Measurements from ENCODE around the gene IFIT3.

IFIT3 gene

DNA sequence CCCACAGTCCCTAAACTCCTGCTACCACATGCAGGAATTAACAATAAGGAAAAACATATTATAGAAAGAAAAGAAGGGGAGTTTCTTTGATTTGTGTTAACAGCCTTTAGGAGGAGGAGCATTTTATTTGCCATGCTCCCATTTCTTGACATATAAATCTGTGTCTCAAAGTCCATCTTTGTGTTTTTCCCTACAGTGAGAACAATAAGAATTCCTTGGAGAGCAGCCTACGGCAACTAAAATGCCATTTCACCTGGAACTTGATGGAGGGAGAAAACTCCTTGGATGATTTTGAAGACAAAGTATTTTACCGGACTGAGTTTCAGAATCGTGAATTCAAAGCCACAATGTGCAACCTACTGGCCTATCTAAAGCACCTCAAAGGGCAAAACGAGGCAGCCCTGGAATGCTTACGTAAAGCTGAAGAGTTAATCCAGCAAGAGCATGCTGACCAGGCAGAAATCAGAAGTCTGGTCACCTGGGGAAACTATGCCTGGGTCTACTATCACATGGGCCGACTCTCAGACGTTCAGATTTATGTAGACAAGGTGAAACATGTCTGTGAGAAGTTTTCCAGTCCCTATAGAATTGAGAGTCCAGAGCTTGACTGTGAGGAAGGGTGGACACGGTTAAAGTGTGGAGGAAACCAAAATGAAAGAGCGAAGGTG is 21.9 kb upstream of the IFIT3 start:
- peaks cover 26% of the 10 kb centered on the region for H3K4me1 ChIP-seq (ENCODE audit: insufficient read depth, low read length)
- no peak overlapping the region for H3K9ac ChIP-seq (ENCODE audit: low read depth, low read length)
- H3K4me3 ChIP-seq (ENCODE audit: low read depth in 1 of 2, low read length in 2 of 2) = no peak overlapping the region
- no peaks in the 10 kb centered on the region for H4K20me1 ChIP-seq (ENCODE audit: insufficient read depth, low read length)
- no peak overlapping the region for H2AFZ ChIP-seq (ENCODE audit: low read depth, low read length)
- no peaks in the 10 kb centered on the region for H3K9me3 ChIP-seq (ENCODE audit: insufficient read depth, low read length, severe bottlenecking)
- H3K79me2 ChIP-seq (ENCODE audit: insufficient read depth, low read length) = peaks cover 3% of the 10 kb centered on the region; the same call in 1 of the 2 replicates
- ATAC-seq (ENCODE audit: insufficient read depth, low read depth) (no peak), DNase-seq (no peak)
- peaks cover 10% of the 10 kb centered on the region; the same call in 1 of the 2 replicates for H3K36me3 ChIP-seq (ENCODE audit: insufficient read depth, low read length)
- H3K27ac ChIP-seq (ENCODE audit: low read length) = no peak overlapping the region
- no peaks in the 10 kb centered on the region for H3K27me3 ChIP-seq (ENCODE audit: insufficient read depth, low read length, poor library complexity)
- TF ChIP-seq, protein P1, sequence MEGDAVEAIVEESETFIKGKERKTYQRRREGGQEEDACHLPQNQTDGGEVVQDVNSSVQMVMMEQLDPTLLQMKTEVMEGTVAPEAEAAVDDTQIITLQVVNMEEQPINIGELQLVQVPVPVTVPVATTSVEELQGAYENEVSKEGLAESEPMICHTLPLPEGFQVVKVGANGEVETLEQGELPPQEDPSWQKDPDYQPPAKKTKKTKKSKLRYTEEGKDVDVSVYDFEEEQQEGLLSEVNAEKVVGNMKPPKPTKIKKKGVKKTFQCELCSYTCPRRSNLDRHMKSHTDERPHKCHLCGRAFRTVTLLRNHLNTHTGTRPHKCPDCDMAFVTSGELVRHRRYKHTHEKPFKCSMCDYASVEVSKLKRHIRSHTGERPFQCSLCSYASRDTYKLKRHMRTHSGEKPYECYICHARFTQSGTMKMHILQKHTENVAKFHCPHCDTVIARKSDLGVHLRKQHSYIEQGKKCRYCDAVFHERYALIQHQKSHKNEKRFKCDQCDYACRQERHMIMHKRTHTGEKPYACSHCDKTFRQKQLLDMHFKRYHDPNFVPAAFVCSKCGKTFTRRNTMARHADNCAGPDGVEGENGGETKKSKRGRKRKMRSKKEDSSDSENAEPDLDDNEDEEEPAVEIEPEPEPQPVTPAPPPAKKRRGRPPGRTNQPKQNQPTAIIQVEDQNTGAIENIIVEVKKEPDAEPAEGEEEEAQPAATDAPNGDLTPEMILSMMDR (IDR thresholded peaks at IDR 0.05; ENCODE audit: borderline replicate concordance, extremely low read depth, low read length, poor library complexity, severe bottlenecking) = no peak
- no peak for TF ChIP-seq EZH2 (IDR thresholded peaks at IDR 0.05; ENCODE audit: borderline replicate concordance, low read depth, low read length, severe bottlenecking)
- H3K4me2 ChIP-seq (ENCODE audit: insufficient read depth, low read length) = no peak overlapping the region

DNA sequence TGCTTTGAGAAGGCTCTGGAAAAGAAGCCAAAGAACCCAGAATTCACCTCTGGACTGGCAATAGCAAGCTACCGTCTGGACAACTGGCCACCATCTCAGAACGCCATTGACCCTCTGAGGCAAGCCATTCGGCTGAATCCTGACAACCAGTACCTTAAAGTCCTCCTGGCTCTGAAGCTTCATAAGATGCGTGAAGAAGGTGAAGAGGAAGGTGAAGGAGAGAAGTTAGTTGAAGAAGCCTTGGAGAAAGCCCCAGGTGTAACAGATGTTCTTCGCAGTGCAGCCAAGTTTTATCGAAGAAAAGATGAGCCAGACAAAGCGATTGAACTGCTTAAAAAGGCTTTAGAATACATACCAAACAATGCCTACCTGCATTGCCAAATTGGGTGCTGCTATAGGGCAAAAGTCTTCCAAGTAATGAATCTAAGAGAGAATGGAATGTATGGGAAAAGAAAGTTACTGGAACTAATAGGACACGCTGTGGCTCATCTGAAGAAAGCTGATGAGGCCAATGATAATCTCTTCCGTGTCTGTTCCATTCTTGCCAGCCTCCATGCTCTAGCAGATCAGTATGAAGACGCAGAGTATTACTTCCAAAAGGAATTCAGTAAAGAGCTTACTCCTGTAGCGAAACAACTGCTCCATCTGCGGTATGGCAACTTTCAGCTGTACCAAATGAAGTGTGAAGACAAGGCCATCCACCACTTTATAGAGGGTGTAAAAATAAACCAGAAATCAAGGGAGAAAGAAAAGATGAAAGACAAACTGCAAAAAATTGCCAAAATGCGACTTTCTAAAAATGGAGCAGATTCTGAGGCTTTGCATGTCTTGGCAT is 21.1 kb upstream of the IFIT3 start:
- no peak overlapping the region for H3K27ac ChIP-seq (ENCODE audit: low read length)
- H3K4me3 ChIP-seq (ENCODE audit: low read depth in 1 of 2, low read length in 2 of 2) = no peak overlapping the region
- no peak overlapping the region for H3K4me2 ChIP-seq (ENCODE audit: insufficient read depth, low read length)
- no peak overlapping the region for H3K9ac ChIP-seq (ENCODE audit: low read depth, low read length)
- H3K4me1 ChIP-seq (ENCODE audit: insufficient read depth, low read length) = peaks cover 21% of the 10 kb centered on the region
- H3K27me3 ChIP-seq (ENCODE audit: insufficient read depth, low read length, poor library complexity) = no peaks in the 10 kb centered on the region
- H4K20me1 ChIP-seq (ENCODE audit: insufficient read depth, low read length) = no peaks in the 10 kb centered on the region
- no peak for TF ChIP-seq EZH2 (IDR thresholded peaks at IDR 0.05; ENCODE audit: borderline replicate concordance, low read depth, low read length, severe bottlenecking)
- H3K9me3 ChIP-seq (ENCODE audit: insufficient read depth, low read length, severe bottlenecking) = no peaks in the 10 kb centered on the region
- DNase-seq = no peak
- H3K36me3 ChIP-seq (ENCODE audit: insufficient read depth, low read length) = peaks cover 10% of the 10 kb centered on the region; the same call in 1 of the 2 replicates
- H2AFZ ChIP-seq (ENCODE audit: low read depth, low read length) = no peak overlapping the region
- no peak for ATAC-seq (ENCODE audit: insufficient read depth, low read depth)
- peaks cover 3% of the 10 kb centered on the region; the same call in 1 of the 2 replicates for H3K79me2 ChIP-seq (ENCODE audit: insufficient read depth, low read length)

DNA sequence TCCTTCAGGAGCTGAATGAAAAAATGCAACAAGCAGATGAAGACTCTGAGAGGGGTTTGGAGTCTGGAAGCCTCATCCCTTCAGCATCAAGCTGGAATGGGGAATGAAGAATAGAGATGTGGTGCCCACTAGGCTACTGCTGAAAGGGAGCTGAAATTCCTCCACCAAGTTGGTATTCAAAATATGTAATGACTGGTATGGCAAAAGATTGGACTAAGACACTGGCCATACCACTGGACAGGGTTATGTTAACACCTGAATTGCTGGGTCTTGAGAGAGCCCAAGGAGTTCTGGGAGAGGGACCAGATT is 20.6 kb upstream of the IFIT3 start:
- H3K4me3 ChIP-seq (ENCODE audit: low read depth in 1 of 2, low read length in 2 of 2) = no peak overlapping the region
- no peaks in the 10 kb centered on the region for H4K20me1 ChIP-seq (ENCODE audit: insufficient read depth, low read length)
- DNase-seq (no peak), ATAC-seq (ENCODE audit: insufficient read depth, low read depth) (no peak)
- no peak overlapping the region for H2AFZ ChIP-seq (ENCODE audit: low read depth, low read length)
- no peaks in the 10 kb centered on the region for H3K27me3 ChIP-seq (ENCODE audit: insufficient read depth, low read length, poor library complexity)
- no peaks in the 10 kb centered on the region for H3K9me3 ChIP-seq (ENCODE audit: insufficient read depth, low read length, severe bottlenecking)
- peaks cover 17% of the 10 kb centered on the region for H3K4me1 ChIP-seq (ENCODE audit: insufficient read depth, low read length)
- H3K9ac ChIP-seq (ENCODE audit: low read depth, low read length) = no peak overlapping the region
- no peak for TF ChIP-seq EZH2 (IDR thresholded peaks at IDR 0.05; ENCODE audit: borderline replicate concordance, low read depth, low read length, severe bottlenecking)
- TF ChIP-seq, protein P1 (IDR thresholded peaks at IDR 0.05; ENCODE audit: borderline replicate concordance, extremely low read depth, low read length, poor library complexity, severe bottlenecking) = no peak
- H3K4me2 ChIP-seq (ENCODE audit: insufficient read depth, low read length) = no peak overlapping the region
- peaks cover 10% of the 10 kb centered on the region; the same call in 1 of the 2 replicates for H3K36me3 ChIP-seq (ENCODE audit: insufficient read depth, low read length)
- peaks cover 3% of the 10 kb centered on the region; the same call in 1 of the 2 replicates for H3K79me2 ChIP-seq (ENCODE audit: insufficient read depth, low read length)
- no peak overlapping the region for H3K27ac ChIP-seq (ENCODE audit: low read length)

DNA sequence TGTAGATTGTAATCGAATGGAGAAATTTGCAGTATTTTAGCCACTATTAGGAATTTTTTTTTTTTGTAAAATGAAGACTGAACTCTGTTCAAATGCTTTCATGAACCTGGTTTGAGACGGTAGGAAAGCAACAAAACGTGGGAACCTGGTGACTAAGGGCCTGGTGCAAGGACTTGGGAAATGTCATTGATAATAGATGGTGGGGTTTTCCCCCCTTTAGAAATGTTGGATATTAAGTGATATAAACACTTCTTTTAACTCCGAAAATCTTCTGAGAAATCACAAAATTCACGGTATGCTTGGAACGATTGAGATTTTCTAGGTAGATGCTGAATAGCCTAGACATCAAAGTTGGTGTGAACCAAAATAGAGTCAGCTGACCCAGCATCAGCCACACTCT is 19.5 kb upstream of the IFIT3 start:
- DNase-seq (no peak), ATAC-seq (ENCODE audit: insufficient read depth, low read depth) (no peak)
- Histone ChIP-seq H3K4me2 (ENCODE audit: insufficient read depth, low read length) (no peak overlapping the region), H3K27ac (ENCODE audit: low read length) (no peak overlapping the region), H3K9ac (ENCODE audit: low read depth, low read length) (no peak overlapping the region), H3K4me3 (ENCODE audit: low read depth in 1 of 2, low read length in 2 of 2) (no peak overlapping the region), H3K27me3 (ENCODE audit: insufficient read depth, low read length, poor library complexity) (no peaks in the 10 kb centered on the region), H3K79me2 (ENCODE audit: insufficient read depth, low read length) (peaks cover 1% of the 10 kb centered on the region; the same call in 1 of the 2 replicates), H3K9me3 (ENCODE audit: insufficient read depth, low read length, severe bottlenecking) (no peaks in the 10 kb centered on the region), H3K36me3 (ENCODE audit: insufficient read depth, low read length) (peaks cover 10% of the 10 kb centered on the region; the same call in 1 of the 2 replicates), H2AFZ (ENCODE audit: low read depth, low read length) (no peak overlapping the region), H4K20me1 (ENCODE audit: insufficient read depth, low read length) (no peaks in the 10 kb centered on the region), H3K4me1 (ENCODE audit: insufficient read depth, low read length) (peaks cover 6% of the 10 kb centered on the region)
- TF ChIP-seq EZH2 (IDR thresholded peaks at IDR 0.05; ENCODE audit: borderline replicate concordance, low read depth, low read length, severe bottlenecking) = no peak
- TF ChIP-seq, protein P1 (IDR thresholded peaks at IDR 0.05; ENCODE audit: borderline replicate concordance, extremely low read depth, low read length, poor library complexity, severe bottlenecking) = no peak
